ENCODE results near the gene KSR1.
"Not testable (repeated sequence)": the region's sequence is repeated elsewhere in the genome, so short reads cannot be mapped to it uniquely, and the experiment has no call there.

KSR1 gene

DNA sequence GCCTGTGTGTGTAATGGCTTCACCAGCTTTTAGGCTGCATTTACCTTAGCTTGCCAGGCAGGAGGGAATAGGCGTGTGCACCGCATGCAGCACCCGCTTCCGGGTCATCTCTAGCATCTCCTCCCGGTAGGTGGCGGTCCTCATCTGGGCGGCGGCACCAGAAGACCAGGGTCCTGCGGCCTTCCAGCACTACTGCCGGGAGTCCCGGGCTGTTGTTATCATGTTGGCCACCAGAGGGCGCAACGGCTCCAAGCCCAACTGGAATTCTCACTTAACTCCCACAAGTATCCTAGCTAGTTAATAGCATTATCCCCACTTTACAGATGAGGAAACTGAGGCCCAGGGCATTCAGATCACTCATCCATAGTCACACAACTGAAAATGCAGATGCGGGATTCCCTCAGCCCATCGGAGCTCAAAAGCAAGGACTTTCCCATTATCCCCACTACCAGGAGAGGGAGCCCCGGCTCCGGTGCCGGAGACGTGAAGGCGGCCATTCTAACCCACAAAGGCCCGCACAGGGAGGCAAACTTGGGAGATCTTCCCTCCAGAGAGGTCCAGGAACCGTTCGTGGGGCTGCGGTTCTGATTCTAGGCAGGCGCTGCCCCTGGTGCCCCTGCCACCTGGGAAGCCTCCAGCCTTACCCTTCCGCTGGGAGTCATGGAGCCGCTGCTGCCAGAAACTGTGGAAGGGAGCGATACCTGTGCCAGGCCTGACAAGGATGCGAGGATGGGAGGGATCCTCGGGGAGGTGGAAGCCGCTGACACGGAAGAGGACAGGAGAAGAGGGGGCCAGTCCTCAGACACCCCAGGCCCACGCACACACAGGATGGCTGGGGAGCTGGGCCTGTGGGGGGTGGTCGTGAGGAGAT is 198.6 kb downstream of the KSR1 start:
- no peaks in the 10 kb centered on the region for H3K36me3 ChIP-seq (ENCODE audit: control insufficient read depth, insufficient read depth, low read length, severe bottlenecking)
- H3K27me3 ChIP-seq (replicated peaks; ENCODE audit: control insufficient read depth, insufficient read depth, low read length): peaks cover 17% of the 10 kb centered on the region
- H3K4me3 ChIP-seq (ENCODE audit: low read length): no peak overlapping the region
- peak; percentile 72 for DNase-seq (ENCODE audit: low read depth)
- H3K9me3 ChIP-seq (ENCODE audit: control insufficient read depth, low read length): no peaks in the 10 kb centered on the region
- no peak overlapping the region for H3K9ac ChIP-seq (ENCODE audit: low read length)
- no peaks in the 10 kb centered on the region for H3K4me1 ChIP-seq (ENCODE audit: control insufficient read depth, insufficient read depth, low read length)

DNA sequence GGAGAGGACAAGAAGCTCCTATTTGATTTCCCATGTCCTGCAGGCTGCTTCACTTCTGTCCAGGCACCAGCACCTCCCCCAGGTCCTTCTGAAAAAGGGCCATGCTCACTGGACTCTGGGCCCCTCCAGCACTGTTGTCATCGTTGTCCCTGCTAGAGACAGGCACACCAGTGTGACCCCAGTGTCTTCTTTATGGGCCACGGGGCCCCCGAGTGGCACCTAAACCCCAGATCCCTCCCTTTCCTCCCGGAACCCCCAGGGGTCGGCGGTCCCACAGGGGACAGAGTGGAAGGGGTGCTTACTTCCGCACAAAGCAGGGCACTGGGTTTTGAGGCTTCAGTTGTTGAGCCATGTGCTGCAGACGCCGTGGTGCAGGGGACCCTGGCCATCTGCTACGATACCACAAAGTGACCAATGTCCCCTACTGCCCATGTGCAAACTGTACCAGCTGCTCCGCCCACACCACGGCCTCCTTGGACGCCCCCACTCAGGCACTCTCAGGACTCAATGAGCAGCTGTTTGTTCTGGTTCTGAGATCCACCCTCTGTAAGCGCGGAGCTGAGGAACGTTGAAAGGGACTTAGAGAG is 199.4 kb downstream of the KSR1 start:
- H3K9me3 ChIP-seq (ENCODE audit: control insufficient read depth, low read length); H3K4me1 ChIP-seq (ENCODE audit: control insufficient read depth, insufficient read depth, low read length); DNase-seq (ENCODE audit: low read depth); H3K4me3 ChIP-seq (ENCODE audit: low read length); H3K36me3 ChIP-seq (ENCODE audit: control insufficient read depth, insufficient read depth, low read length, severe bottlenecking); H3K9ac ChIP-seq (ENCODE audit: low read length): not testable (repeated sequence)
- peaks cover 20% of the 10 kb centered on the region for H3K27me3 ChIP-seq (replicated peaks; ENCODE audit: control insufficient read depth, insufficient read depth, low read length)

DNA sequence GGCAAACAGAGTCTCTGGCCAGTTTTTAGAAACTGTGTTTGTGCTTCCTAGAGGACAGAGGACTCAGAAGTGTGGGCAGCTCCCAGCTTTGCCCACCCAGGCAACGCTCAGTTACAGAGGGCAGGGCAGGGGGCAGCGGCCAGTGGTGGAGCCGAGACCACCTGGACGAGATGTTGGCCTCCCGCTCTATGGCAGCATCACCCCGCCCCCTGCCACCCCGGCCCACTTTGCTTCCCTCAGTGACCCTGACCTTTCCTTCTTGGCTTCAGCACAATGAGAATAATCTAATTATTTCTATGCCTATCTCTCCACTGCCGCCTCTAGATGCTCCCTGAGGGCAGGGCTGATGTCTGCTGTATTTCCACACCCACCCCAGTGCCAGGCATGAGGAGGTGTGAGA is 200.4 kb downstream of the KSR1 start:
- H3K36me3 ChIP-seq (ENCODE audit: control insufficient read depth, insufficient read depth, low read length, severe bottlenecking); H3K4me3 ChIP-seq (ENCODE audit: low read length); H3K9me3 ChIP-seq (ENCODE audit: control insufficient read depth, low read length); H3K4me1 ChIP-seq (ENCODE audit: control insufficient read depth, insufficient read depth, low read length); DNase-seq (ENCODE audit: low read depth); H3K9ac ChIP-seq (ENCODE audit: low read length): not testable (repeated sequence)
- H3K27me3 ChIP-seq (replicated peaks; ENCODE audit: control insufficient read depth, insufficient read depth, low read length): peaks cover 24% of the 10 kb centered on the region

DNA sequence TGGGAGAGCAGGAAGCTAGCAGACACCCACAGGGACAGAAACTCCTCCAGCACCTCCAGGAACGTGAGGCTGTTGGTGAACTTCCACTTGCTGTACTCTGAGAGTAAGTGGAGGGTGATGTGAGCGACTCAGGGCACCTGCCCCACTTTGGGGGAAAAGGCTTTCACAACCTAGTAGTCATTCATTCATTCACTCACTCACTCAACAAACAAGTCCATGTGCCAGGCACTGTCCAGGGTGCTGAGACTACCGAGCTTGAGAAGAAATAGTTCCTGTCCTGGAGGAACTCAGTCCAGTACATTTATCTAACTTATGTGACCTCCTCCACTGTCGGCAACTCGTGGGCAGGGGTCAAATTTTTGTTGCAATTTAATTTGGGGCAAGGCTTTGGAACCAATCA is 201.4 kb downstream of the KSR1 start:
- H3K9ac ChIP-seq (ENCODE audit: low read length): no peak overlapping the region
- no peaks in the 10 kb centered on the region for H3K4me1 ChIP-seq (ENCODE audit: control insufficient read depth, insufficient read depth, low read length)
- no peak overlapping the region for H3K4me3 ChIP-seq (ENCODE audit: low read length)
- peak; percentile 26 for DNase-seq (ENCODE audit: low read depth)
- H3K36me3 ChIP-seq (ENCODE audit: control insufficient read depth, insufficient read depth, low read length, severe bottlenecking): no peaks in the 10 kb centered on the region
- H3K27me3 ChIP-seq (replicated peaks; ENCODE audit: control insufficient read depth, insufficient read depth, low read length): peaks cover 30% of the 10 kb centered on the region
- H3K9me3 ChIP-seq (ENCODE audit: control insufficient read depth, low read length): no peaks in the 10 kb centered on the region

DNA sequence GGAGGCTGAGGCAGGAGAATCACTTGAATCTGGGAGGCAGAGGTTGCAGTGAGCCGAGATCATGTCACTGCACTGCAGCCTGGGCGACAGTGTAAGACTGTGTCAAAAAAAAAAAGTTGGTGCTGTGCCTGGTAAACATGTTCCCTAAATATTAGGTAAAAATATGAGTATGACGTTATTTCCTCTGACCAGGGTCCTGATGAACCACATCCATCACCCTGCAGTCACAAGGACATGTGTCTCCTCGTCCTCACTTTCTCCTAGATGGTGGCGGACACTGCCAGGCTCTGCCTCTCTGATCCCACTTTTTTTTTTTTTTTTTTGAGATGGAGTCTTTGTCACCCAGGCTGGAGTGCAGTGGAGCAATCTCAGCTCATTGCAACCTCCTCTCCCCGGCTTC is 203.4 kb downstream of the KSR1 start:
- DNase-seq (ENCODE audit: low read depth): no peak
- H3K4me3 ChIP-seq (ENCODE audit: low read length): no peak overlapping the region

DNA sequence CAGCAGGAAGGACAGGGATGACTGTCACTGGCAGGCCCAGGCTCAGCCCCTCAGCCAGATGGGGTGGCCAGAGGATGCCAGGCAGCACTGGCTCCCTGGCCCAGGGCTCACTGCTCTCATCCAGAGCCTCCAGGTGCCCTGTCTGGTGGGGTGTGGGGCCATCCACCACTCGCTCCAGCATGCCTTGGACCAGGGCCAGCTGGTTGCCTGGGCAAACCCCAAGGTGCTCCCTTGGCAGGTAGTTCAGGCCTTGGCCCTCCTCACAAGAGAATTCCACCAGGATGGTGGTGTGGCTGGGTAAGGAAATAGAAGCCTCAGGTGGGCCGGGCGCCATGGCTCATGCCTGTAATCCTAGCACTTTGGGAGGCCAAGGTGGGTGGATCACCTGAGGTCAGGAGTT is 204.2 kb downstream of the KSR1 start:
- H3K4me3 ChIP-seq (ENCODE audit: low read length): no peak overlapping the region
- H3K9me3 ChIP-seq (ENCODE audit: control insufficient read depth, low read length): no peaks in the 10 kb centered on the region
- no peaks in the 10 kb centered on the region for H3K4me1 ChIP-seq (ENCODE audit: control insufficient read depth, insufficient read depth, low read length)
- no peak overlapping the region for H3K9ac ChIP-seq (ENCODE audit: low read length)
- H3K36me3 ChIP-seq (ENCODE audit: control insufficient read depth, insufficient read depth, low read length, severe bottlenecking): no peaks in the 10 kb centered on the region
- peaks cover 33% of the 10 kb centered on the region for H3K27me3 ChIP-seq (replicated peaks; ENCODE audit: control insufficient read depth, insufficient read depth, low read length)
- DNase-seq (ENCODE audit: low read depth): no peak

More for the DNA sequence above, 203.4 kb downstream of the KSR1 start:
- Histone ChIP-seq H3K27me3 (replicated peaks; ENCODE audit: control insufficient read depth, insufficient read depth, low read length) (peaks cover 37% of the 10 kb centered on the region), H3K36me3 (ENCODE audit: control insufficient read depth, insufficient read depth, low read length, severe bottlenecking) (no peaks in the 10 kb centered on the region), H3K9me3 (ENCODE audit: control insufficient read depth, low read length) (no peaks in the 10 kb centered on the region), H3K4me1 (ENCODE audit: control insufficient read depth, insufficient read depth, low read length) (no peaks in the 10 kb centered on the region), H3K9ac (ENCODE audit: low read length) (no peak overlapping the region)

DNA sequence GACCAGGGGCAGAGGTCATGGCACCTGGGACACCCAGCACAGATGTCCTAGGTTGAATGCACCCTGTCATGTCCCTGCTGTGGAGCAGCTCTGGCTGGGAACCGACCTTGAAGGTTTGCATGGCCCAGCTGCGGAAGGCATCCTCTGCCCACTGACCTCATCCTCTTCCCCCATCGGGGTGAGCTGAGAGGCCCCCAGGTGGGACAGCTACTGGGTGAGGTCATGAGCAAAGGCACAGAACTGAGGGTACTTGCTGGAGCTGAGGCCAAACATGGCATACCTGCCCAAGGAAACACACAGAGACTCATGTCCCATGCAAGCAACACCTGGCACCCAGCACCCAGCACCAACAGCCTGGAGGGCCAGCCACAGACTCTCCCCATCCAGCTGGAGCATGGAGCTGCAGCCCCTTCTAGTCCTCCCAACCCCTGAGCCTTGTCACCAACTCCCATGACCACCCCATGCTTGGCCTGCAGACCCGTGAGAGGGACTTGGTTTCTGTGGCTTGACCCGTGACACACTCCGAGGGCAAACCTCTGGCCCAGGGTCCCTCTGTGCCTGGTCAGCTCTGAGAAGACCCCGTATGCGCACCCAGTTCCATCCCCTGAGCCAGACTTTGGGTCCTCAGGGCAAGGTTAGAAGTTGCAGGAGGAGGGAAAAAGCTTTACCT is 207.8 kb downstream of the KSR1 start:
- no peak overlapping the region for H3K9ac ChIP-seq (ENCODE audit: low read length)
- DNase-seq (ENCODE audit: low read depth): no peak
- no peaks in the 10 kb centered on the region for H3K36me3 ChIP-seq (ENCODE audit: control insufficient read depth, insufficient read depth, low read length, severe bottlenecking)
- H3K27me3 ChIP-seq (replicated peaks; ENCODE audit: control insufficient read depth, insufficient read depth, low read length): peaks cover 29% of the 10 kb centered on the region
- H3K9me3 ChIP-seq (ENCODE audit: control insufficient read depth, low read length): no peaks in the 10 kb centered on the region
- no peaks in the 10 kb centered on the region for H3K4me1 ChIP-seq (ENCODE audit: control insufficient read depth, insufficient read depth, low read length)
- H3K4me3 ChIP-seq (ENCODE audit: low read length): no peak overlapping the region

DNA sequence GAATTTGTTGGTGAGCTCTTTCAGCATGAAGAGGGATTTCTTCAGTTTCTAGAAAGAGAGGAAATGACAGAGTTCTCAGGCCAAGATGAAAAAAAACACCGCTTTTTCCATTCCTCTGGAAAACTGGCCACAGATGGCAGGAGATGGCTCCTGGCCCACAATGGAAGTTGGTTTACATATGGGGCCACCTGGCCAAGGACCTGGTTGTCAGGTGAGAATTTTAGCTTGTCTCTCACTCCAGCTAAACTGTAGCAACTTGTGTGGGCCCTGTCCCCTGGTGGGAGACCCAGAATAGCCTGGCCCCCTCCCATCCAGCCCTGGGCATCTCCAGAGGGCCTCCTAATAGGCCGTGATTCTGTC is 208.3 kb downstream of the KSR1 start:
- H3K4me1 ChIP-seq (ENCODE audit: control insufficient read depth, insufficient read depth, low read length): no peaks in the 10 kb centered on the region
- no peak overlapping the region for H3K9ac ChIP-seq (ENCODE audit: low read length)

DNA sequence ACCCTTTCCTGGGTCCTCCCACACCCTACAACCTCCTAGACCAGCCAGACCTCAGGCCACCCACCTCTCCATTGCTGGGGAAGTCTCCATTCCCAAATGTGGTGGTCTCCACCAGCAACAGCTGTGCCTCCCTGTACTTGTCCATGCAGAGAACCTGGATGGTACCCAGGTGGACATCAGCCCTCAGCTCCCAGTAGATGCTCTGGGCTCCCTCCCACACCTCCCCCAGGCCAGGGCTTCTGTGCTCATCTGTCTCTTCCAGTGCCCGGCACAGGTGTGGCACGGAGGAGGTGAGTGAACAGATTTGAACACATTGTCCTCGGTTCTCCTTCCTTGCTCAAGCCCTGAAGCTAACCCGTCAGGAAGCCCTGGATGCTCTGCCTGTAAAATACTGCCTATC is 209.3 kb downstream of the KSR1 start:
- Histone ChIP-seq H3K9me3 (ENCODE audit: control insufficient read depth, low read length) (no peaks in the 10 kb centered on the region), H3K9ac (ENCODE audit: low read length) (no peak overlapping the region), H3K27me3 (replicated peaks; ENCODE audit: control insufficient read depth, insufficient read depth, low read length) (peaks cover 27% of the 10 kb centered on the region), H3K36me3 (ENCODE audit: control insufficient read depth, insufficient read depth, low read length, severe bottlenecking) (no peaks in the 10 kb centered on the region), H3K4me1 (ENCODE audit: control insufficient read depth, insufficient read depth, low read length) (no peaks in the 10 kb centered on the region), H3K4me3 (ENCODE audit: low read length) (no peak overlapping the region)
- DNase-seq (ENCODE audit: low read depth): no peak

More for the DNA sequence above, 208.3 kb downstream of the KSR1 start:
- peaks cover 29% of the 10 kb centered on the region for H3K27me3 ChIP-seq (replicated peaks; ENCODE audit: control insufficient read depth, insufficient read depth, low read length)
- no peak for DNase-seq (ENCODE audit: low read depth)
- no peak overlapping the region for H3K4me3 ChIP-seq (ENCODE audit: low read length)
- H3K36me3 ChIP-seq (ENCODE audit: control insufficient read depth, insufficient read depth, low read length, severe bottlenecking): no peaks in the 10 kb centered on the region
- H3K9me3 ChIP-seq (ENCODE audit: control insufficient read depth, low read length): no peaks in the 10 kb centered on the region

DNA sequence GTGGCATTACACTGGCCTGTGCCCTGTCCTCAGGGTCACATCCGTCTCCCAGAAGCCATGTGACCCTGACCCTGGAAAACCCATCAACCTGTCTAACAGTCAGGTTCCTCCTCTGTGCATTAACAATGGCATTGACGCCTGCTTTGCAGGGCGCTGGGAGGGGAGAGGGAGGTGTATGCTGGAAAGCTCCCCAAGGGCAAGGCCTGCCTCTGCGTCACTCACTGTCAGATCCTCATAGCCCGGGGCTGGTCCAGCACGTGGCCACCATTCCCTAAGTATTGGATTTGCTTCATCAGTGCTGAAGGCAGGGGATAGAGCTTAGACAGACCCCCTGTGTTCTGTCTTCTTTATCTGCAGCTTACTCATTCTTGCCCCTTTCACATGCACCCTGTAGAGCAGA is 210.0 kb downstream of the KSR1 start:
- H3K9me3 ChIP-seq (ENCODE audit: control insufficient read depth, low read length); H3K9ac ChIP-seq (ENCODE audit: low read length); H3K4me1 ChIP-seq (ENCODE audit: control insufficient read depth, insufficient read depth, low read length); H3K36me3 ChIP-seq (ENCODE audit: control insufficient read depth, insufficient read depth, low read length, severe bottlenecking); DNase-seq (ENCODE audit: low read depth); H3K4me3 ChIP-seq (ENCODE audit: low read length): not testable (repeated sequence)
- H3K27me3 ChIP-seq (replicated peaks; ENCODE audit: control insufficient read depth, insufficient read depth, low read length): peaks cover 28% of the 10 kb centered on the region

DNA sequence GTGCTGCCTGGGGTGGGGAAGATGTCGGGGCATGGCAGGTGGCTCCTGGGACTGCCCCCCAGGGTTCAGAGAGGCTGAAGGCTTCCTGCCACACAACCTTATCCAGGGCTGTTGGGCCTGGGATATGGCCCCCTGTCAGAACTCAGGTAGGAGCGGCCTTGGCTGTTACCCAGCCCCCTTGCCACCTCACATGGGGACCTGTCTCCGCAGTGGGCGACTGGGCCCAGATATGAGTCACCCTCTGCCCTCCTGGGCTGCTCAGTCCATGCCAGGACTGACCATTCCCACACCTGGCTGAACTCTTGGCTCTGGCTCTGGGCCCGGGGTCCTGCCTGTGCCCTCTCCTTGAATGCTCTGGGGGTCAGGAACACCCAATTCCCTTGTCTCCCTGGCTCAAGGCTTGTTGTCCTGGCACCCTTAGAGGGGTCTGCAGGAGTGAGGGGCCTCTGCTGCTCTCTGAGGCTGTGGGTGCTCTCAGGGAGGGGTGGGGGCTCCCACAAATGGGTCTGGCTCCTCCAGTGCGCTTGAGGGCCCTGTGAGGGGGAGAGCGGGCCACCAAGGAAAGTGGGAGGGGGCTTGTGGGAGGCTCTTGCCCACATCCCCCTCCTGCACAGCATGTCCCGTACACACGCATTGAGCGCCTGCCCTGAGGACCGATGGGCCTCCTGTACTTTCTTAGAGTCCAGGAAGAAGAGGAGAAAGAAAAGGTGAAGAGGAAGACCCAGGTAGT is 210.7 kb downstream of the KSR1 start:
- Histone ChIP-seq H3K27me3 (replicated peaks; ENCODE audit: control insufficient read depth, insufficient read depth, low read length) (peaks cover 21% of the 10 kb centered on the region), H3K9ac (ENCODE audit: low read length) (no peak overlapping the region), H3K4me3 (ENCODE audit: low read length) (no peak overlapping the region), H3K4me1 (ENCODE audit: control insufficient read depth, insufficient read depth, low read length) (no peaks in the 10 kb centered on the region), H3K36me3 (ENCODE audit: control insufficient read depth, insufficient read depth, low read length, severe bottlenecking) (no peaks in the 10 kb centered on the region), H3K9me3 (ENCODE audit: control insufficient read depth, low read length) (no peaks in the 10 kb centered on the region)
- DNase-seq (ENCODE audit: low read depth): no peak

All from adipocyte (in vitro differentiated cells).